Fibroblast of skin of back (primary cell): ENCODE data around the gene PLCL2.

Experiments
- DNase-seq: peaks from one replicate; pipeline ENCODE4 v3.0.0-alpha.2; 2013

PLCL2 gene

GRCh38 chr3:17014284-17014683, 129.5 kb downstream of the PLCL2 start:
- no peak for DNase-seq

- no peak for DNase-seq
Measured at GRCh38 chr3:17014709-17015108, 130.0 kb downstream of the PLCL2 start.

GRCh38 chr3:17021614-17022013, 136.9 kb downstream of the PLCL2 start:
- no peak for DNase-seq

GRCh38 chr3:17023006-17023664, 138.4 kb downstream of the PLCL2 start:
- no peak for DNase-seq

- no peak for DNase-seq
Measured at GRCh38 chr3:17025594-17026139, 140.9 kb downstream of the PLCL2 start.

- DNase-seq = no peak
Measured at GRCh38 chr3:17027318-17027717, 142.6 kb downstream of the PLCL2 start.

GRCh38 chr3:17028363-17028762, 143.6 kb downstream of the PLCL2 start:
- DNase-seq = no peak

GRCh38 chr3:17030438-17030837, 145.7 kb downstream of the PLCL2 start:
- DNase-seq = no peak

GRCh38 chr3:17030956-17031652, 146.3 kb downstream of the PLCL2 start:
- DNase-seq = no peak

- DNase-seq = peak; percentile 42
Measured at GRCh38 chr3:17032407-17033034, 147.8 kb downstream of the PLCL2 start.

- DNase-seq = no peak
Measured at GRCh38 chr3:17033516-17034168, 148.9 kb downstream of the PLCL2 start.

GRCh38 chr3:17035033-17035432, 150.3 kb downstream of the PLCL2 start:
- DNase-seq = no peak

- no peak for DNase-seq
Measured at GRCh38 chr3:17035966-17036365, 151.2 kb downstream of the PLCL2 start.

- DNase-seq = no peak
Measured at GRCh38 chr3:17038141-17038540, 153.4 kb downstream of the PLCL2 start.

GRCh38 chr3:17038900-17039553, 154.3 kb downstream of the PLCL2 start:
- no peak for DNase-seq

GRCh38 chr3:17039594-17039993, 154.8 kb downstream of the PLCL2 start:
- peak; percentile 95 for DNase-seq

- no peak for DNase-seq
Measured at GRCh38 chr3:17040322-17040989, 155.7 kb downstream of the PLCL2 start.

- DNase-seq = peak; percentile 58
Measured at GRCh38 chr3:17040990-17041377, 156.2 kb downstream of the PLCL2 start.

- DNase-seq = no peak
Measured at GRCh38 chr3:17044855-17045254, 160.1 kb downstream of the PLCL2 start.

- no peak for DNase-seq
Measured at GRCh38 chr3:17045705-17046104, 160.9 kb downstream of the PLCL2 start.

- DNase-seq = no peak
Measured at GRCh38 chr3:17046623-17047022, 161.9 kb downstream of the PLCL2 start.

GRCh38 chr3:17047162-17047561, 162.4 kb downstream of the PLCL2 start:
- no peak for DNase-seq
